T-helper 1 cell treated with Interleukin-12 subunit alpha and Interleukin-12 subunit beta and Interleukin-4 antibody, amounts not matched to agents 30 ng/mL and 1 ng/mL, for 36 hours (primary cell): ENCODE measurements around the gene SSR1. TPM values are rescaled to one million over a fixed set of nuclear protein-coding genes. Genes with fewer than 3 reads are reported as not detected.
"Not testable (repeated sequence)": the region's sequence is repeated elsewhere in the genome, so short reads cannot be mapped to it uniquely, and the experiment has no call there.

Experiments
- intact Hi-C: fragments of 100-400 bp; cut with micrococcal nuclease; formaldehyde crosslinking; loops from one replicate; pipeline ENCODE4 v1.15.1; 2024
- total RNA-seq: library from RNA; stranded (reverse); gene quantifications from 2 replicates; pipeline ENCODE4 v1.2.3, GENCODE V29; 2022

The SSR1 gene
- 171 and 176 TPM in 2 replicates for total RNA-seq

DNA sequence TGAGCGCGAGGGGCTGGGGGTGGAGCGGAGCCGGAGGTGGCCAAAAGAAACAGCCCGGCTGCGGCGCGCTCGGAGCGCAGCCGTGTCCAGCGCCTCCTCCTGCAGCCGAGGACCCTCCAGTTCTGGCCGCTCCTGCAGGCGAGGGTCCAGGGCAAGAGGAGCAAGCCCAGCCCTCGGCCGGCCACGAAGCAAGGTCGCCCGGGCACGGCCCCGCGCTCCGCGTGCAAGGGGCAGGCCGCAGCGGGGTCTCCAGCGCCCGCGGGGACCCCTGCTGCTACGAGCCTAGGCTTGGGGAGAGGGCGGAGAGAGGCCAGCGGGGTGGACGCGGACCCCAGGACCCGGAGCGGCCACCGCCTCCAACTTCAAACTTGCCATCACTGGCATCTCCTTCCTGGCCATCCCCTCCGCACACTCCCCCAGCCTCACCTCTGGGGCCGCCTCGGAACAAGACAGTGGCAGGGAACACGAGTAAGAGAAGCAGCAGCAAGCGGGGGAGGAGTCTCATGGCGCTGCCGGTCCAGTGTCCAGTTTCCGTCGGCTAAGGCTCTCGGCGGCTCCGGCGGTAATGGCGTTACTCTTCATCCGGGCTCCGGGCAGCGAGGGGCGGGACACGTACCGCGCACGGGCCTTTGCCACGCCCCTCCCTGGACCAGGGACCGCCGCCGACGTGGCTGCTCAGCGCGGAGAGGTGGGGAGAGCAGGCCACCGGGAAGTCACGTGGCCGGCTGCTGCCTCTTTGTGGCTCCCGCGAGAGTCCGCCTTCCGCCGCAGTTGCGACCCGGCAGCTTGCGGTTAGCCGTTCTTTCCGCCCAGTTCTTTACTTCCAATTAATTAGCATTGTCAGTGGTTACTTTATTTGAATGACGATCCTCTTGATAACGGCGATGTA, at the start of gene SSR1:
Gene SSR1 (minus strand): TSS at position 584 of the 889 bp plus-strand sequence. CDS start 79 bp downstream, at position 505.
- intact Hi-C loops = loop anchor here (1.0 to 2.0 kb wide), 10 partner anchors 31 to 1122 kb away; partner anchors contain the start of genes BLOC1S5, CAGE1, EEF1E1 and RIOK1

DNA sequence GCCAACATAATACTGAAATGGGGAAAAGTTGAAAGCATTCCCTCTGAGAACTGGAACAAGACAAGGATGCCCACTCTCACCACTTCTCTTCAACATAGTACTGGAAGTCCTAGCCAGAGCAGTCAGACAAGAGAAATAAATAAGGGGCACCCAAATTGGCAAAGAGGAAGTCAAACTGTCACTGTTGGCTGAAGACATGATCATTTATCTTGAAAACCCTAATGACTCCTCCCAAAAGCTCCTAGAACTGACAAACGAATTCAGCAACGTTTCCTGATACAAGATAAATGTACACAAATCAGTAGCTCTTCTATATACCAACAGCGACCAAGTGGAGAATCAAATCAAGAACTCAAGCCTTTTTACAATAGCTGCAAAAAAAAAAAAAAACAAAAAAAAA, 38.9 kb upstream of the SSR1 start:
- intact Hi-C loops = not testable (repeated sequence)

DNA sequence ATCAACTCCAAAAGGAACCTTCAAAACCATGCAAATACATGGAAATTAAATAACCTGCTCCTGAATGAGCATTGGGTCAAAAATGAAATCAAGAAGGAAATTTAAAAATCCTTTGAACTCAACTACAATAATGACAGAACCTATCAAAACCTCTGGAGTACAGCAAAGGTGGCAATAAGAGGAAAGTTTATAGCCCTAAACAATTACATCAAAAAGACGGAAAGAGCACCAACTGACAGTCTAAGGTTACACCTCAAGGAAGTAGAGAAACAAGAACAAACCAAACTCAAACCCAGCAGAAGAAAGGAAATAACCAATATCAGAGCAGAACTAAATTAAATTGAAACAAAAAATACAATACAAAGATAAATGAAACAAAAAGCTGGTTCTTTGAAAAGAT, 37.6 kb upstream of the SSR1 start:
- intact Hi-C loops = not testable (repeated sequence)

DNA sequence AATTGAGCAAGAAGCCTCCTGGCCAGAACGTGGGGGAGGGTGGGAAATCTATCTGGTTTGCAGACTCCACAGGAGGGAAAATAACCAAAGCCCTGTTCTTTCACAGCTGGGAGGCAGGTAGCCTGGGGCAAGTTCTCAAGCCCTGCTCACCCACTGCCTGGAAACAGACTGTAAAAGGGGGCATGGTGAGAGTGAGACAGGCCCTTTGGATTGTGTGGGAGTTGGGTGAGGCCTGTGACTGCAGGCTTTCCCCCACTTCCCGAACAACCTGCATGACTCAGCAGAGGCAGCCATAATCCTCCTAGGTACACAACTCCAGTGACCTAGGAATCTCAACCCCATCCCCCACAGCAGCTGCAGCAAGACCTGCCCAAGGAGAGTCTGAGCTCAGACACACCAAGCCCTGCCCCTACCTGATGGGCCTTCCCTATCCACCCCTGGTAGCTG, 34.6 kb upstream of the SSR1 start:
- intact Hi-C loops = not testable (repeated sequence)

DNA sequence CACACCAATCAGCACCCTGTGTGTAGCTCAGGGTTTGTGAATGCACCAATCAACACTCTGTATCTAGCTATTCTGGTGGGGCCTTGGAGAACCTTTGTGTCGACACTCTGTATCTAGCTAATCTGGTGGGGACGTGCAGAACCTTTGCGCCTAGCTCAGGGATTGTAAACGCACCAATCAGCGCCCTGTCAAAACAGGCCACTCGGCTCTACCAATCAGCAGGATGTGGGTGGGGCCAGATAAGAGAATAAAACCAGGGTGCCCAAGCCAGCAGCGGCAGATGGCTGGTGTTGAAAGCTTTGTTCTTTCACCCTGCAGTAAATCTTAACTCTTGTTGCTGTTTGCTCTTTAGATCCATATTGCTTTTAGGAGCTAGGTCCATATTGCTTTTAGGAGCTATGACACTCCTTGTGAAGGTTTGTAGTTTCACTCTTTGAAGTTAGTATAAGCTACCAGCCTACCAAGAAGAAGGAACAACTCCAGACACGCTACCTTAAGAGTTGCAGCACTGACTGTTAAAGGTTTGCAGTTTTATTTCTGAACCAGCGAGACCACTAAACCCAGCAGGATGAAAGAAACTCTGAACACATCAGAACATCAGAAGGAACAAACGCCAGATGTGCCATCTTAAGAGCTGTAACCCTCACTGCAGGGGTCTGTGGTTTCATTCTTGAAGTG, 31.9 kb upstream of the SSR1 start:
- intact Hi-C loops = not testable (repeated sequence)

GRCh38 chr6:7343546-7344475, 30.8 kb upstream of the SSR1 start:
- intact Hi-C loops = no loop called here

DNA sequence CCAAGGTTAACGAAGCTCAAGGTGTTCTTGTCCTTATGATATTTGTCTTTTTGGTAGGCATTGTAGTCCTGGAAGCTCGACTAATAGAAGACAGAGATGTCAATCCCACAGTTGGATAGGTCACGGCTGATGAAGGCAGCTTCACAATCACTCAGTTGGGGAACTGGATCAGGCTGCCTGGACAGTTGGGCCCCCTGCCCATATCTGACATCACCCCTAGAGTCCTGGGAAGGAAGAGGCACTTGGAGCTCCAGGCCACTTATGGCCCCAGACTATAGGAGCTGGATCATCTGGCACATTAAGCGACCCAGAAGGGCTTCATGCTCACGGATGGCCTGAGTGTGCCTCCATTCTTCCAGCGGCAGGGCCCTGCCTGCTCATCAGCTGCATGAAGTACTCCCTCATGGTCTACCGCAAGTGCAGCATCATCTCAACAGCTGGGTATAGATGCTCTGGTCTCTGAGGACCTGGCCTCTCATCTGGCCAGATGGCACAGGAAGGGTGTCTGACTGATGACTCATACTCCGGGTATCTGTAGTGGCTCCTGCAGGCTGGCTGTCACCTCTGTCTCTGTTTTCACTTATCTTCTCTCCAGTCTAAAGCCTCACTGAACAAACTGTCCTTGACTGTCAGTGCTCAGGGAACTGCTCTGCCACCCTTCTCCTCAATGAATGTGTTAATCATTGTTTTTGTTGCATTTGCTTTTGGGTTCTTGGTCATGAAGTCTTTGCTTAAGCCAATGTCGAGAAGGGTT, 29.2 kb upstream of the SSR1 start:
- intact Hi-C loops = no loop called here

DNA sequence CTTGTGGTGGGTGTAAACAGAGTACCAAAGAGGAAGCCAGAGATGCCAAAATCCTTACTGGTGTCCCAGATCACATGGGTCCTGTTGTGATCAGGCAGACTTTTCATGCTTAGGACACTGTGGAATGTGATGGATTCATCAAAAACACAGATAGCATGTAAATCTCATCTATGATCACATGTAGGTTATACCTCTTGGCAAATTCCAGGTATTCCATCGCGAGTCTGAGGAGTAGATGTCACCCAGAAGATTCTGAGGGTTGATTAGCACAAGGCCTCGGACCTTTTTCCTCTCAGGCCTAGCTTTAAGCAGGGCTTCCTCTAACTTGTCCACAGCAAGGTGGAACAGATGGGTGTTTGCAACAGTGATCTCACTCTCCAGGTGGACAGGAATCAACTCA, 28.3 kb upstream of the SSR1 start:
- intact Hi-C loops = no loop called here

DNA sequence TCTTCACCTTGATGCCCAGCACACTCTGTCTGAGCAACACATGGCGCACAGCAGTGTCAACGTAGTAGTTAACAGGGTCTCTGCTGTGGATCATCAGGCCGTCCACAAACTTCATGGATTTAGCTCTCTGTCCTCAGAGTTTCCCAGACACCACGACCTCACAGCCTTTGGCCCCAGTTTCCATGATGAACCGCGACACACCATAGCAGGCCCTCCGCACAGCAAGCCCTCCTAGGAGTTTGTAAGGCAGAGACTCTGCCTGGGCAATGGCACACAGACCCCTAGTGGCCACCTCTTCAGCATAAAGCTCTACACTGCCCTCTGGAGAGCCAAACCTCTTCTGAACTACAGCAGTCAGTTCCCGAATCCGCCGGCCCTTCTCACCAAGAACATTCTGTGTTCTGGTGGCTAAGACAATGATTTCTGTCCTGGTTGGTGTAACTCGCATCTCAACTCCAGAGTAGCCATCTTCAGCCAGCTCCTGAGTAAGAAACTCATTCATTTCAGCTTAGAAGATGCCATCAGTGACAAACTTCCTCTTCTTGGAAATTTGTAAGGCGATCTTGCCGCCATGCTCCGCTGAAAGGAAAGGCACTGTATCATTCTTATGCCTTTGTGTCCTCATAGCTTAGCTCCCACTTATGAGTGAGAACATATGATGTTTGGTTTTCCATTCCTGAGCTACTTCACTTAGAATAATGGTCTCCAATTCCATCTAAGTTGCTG, 26.2 kb upstream of the SSR1 start:
- intact Hi-C loops = not testable (repeated sequence)

- intact Hi-C loops = no loop called here
Measured at GRCh38 chr6:7338031-7338430, 25.0 kb upstream of the SSR1 start.

GRCh38 chr6:7335519-7335918, 22.5 kb upstream of the SSR1 start:
- intact Hi-C loops = no loop called here

GRCh38 chr6:7334685-7335084, 21.7 kb upstream of the SSR1 start:
- intact Hi-C loops = no loop called here

GRCh38 chr6:7332090-7332745, 19.2 kb upstream of the SSR1 start:
- intact Hi-C loops = no loop called here

DNA sequence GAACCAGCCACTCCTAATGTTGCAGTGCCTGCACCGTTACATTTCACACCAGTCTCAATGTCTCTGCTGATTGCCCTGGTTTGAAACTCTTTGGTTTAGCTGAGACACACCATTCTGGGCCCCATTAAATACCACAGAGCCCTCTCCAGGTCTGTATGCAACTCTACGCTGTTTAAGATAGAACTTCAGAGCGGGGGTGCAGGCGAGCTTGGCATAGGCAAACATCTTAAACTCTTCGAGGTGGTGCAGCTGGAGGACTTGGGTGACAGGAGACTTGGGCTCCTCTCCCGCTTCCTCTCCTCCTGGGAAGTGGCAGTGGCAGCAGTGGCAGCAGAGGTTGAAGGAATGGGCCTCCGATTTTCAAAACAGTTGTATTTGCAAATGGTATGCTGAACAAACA, 18.5 kb upstream of the SSR1 start:
- intact Hi-C loops = no loop called here

DNA sequence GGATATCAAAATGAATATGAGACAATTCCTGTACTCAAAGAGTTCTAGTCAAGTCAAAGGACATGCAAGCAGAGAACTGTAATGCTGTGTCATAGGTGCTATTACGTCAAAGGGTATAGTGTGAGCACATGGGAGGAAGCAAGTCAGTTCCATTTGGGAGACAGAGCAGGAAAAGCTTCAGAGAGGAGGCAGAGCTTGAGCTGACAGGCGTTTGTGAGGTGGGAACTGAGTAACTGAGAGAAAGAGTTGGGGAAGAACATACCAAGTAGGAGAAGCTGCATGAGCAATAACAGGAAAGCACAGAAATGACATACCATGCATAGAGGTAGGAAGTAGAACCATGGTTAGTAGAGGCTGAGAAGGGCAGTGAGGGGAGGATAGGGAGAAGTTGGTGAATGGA, 15.2 kb upstream of the SSR1 start:
- intact Hi-C loops = no loop called here

GRCh38 chr6:7325750-7326149, 12.8 kb upstream of the SSR1 start:
- intact Hi-C loops = no loop called here

DNA sequence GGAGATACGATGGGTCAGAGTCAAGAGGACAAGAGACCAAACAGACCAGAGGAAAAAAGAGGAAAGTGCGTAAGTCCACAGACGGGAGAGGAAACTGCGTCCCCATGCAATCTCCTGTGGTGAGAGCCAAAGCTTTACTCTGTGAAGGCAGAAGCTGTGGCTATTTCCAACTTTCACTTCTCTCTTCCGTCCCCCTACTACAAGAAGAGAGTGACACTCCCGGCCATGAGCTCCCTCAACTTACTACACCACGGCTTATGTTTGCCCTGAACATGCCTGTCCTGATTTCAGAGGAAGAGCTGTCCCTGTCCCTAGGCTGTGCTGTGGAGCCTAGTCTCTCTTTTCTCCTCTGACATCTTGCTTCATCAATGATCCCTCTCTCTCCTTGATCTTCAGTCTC, 11.5 kb upstream of the SSR1 start:
- intact Hi-C loops = no loop called here

- intact Hi-C loops = no loop called here
Measured at GRCh38 chr6:7323074-7323473, 10.1 kb upstream of the SSR1 start.

- intact Hi-C loops = not testable (repeated sequence)
Measured at GRCh38 chr6:7321866-7322265, 8.9 kb upstream of the SSR1 start.
